NCI-H226 (cell line): ENCODE data around the gene RGS13.
A peak's percentile ranks its signal among the peaks of the same experiment; 100 is the strongest.
"Not testable (repeated sequence)": the region's sequence is repeated elsewhere in the genome, so short reads cannot be mapped to it uniquely, and the experiment has no call there.

Experiments
- DNase-seq: peaks from one replicate; pipeline ENCODE4 v3.0.0-alpha.2; 2015

RGS13 gene

GRCh38 chr1:192683081-192683480 lies 47.1 kb downstream of the RGS13 start:
- DNase-seq = not testable (repeated sequence)

GRCh38 chr1:192689459-192689858 lies 53.5 kb downstream of the RGS13 start:
- no peak for DNase-seq

GRCh38 chr1:192691041-192691440 lies 55.1 kb downstream of the RGS13 start:
- no peak for DNase-seq

- DNase-seq = no peak
Observed at GRCh38 chr1:192696082-192696481, 60.1 kb downstream of the RGS13 start.

GRCh38 chr1:192697771-192698170 lies 61.8 kb downstream of the RGS13 start:
- DNase-seq = no peak

GRCh38 chr1:192698731-192699130 lies 62.8 kb downstream of the RGS13 start:
- DNase-seq = no peak

GRCh38 chr1:192700834-192701271 lies 64.9 kb downstream of the RGS13 start:
- peak; percentile 81 for DNase-seq

- peak; percentile 46 for DNase-seq
Observed at GRCh38 chr1:192702212-192702902, 66.4 kb downstream of the RGS13 start.

- no peak for DNase-seq
Observed at GRCh38 chr1:192703283-192704206, 67.6 kb downstream of the RGS13 start.

- DNase-seq = no peak
Observed at GRCh38 chr1:192705510-192705909, 69.6 kb downstream of the RGS13 start.

- DNase-seq = no peak
Observed at GRCh38 chr1:192706936-192707335, 71.0 kb downstream of the RGS13 start.

- no peak for DNase-seq
Observed at GRCh38 chr1:192707978-192708547, 72.1 kb downstream of the RGS13 start.

GRCh38 chr1:192709544-192709943 lies 73.6 kb downstream of the RGS13 start:
- DNase-seq = no peak
